Activated CD4-positive, alpha-beta T cell treated with anti-CD3 and anti-CD28 coated beads, Interleukin-2, amount 50 U/mL, for 1 hour (primary cell): Measurements from ENCODE around the gene CTXN3.

Experiments
- DNase-seq: peaks from one replicate; pipeline ENCODE4 v3.0.0-alpha.2; 2020

Gene CTXN3

DNA sequence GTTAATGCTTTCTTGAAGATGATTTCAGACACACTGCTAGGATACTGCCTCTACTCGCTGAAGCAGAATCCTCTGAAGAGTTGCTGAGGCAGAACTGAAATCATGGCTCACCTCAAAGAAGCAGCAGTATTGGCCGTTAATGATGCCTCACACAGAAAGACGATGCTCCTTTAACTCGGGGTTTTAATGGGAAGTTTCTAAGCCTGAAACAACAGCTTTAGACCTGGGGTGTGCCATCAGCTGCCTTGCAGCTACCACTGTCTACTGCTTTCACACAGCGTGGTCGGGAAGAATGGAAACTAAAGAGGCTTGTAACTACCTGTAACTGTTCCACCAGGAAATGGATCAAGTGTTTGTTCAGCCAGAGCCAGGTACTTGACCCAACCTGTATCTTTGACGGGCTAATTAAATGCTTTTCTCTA lies at the start of gene CTXN3:
TSS of gene CTXN3 (plus strand) at position 65 of the 422 bp plus-strand sequence. CDS start 8,440 bp downstream, outside the sequence.
- DNase-seq = no peak

DNA sequence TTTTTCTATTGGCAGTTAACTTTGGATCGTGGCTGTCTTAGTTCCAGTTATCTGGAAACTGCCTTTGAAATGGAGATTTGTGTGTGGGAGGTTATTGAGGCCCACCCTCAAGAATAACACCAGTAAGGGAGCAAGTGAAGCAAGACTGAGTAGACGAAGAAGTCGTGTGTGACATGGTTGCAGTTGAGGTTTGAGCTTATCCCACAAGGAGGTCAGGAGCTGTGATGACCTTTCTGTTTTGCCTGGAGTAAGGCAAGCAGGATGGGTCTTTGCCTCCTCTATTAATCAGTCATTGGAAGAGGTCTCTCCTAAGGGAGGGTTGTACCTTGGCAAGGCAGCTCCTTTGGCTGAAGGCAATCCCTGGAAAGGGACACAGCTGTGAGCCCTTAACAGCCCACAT lies 49.6 kb upstream of the CTXN3 start:
- DNase-seq = no peak

DNA sequence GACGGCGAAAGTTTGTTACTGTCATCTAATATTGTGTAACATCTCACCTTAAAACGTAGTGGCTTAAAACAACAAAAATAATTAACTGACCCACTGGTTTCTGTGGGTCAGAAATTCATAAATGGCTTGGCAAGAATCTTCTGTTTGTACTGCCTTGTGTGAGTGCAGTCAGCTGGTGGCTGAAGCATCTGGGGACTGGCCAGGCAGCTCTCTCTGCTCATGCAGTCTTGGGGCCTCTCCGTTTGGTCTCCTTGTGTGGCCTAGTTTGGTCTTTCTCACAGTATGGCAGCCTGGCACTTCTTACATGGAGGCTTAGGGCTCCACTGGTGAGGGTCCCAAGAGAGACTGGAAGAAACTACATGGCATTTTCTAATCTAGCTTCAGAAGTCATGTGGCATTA lies 49.0 kb upstream of the CTXN3 start:
- no peak for DNase-seq

DNA sequence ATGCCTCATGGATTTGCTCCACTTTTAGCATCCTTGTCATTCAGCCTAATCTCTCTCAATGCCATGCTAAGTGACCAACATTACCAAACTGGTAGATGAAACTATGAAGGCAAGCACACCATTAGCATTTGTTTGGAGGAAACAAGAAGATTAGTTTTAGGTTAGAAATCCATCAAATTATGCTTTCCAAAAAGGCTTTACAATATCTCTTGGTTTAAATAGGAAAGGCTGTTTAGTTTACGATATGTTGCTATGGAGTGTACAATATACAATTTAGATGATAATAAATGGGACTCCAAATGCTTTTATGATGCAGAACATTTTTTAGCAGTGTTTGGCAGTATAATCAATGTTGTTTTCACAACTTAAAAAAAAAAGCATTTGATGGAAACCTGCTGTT lies 47.8 kb upstream of the CTXN3 start:
- no peak for DNase-seq

DNA sequence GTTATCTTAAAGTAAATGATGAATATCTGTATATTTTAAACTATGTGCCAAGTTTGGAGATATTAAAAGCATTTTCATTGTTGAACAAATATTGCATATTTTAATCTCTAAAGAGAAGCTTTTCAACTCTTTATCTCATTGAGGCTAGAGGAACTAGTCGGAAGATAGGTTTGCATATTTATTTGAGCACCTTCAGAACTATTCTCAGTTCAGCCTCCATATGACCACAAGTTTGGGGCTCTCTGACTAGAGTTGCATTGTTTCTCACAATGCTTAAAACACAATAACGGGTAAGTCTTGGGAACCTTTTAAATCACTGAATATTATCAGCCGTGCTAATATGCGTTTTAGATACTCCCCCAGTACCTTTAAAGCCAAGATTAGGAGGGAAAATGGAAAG lies 47.3 kb upstream of the CTXN3 start:
- no peak for DNase-seq

DNA sequence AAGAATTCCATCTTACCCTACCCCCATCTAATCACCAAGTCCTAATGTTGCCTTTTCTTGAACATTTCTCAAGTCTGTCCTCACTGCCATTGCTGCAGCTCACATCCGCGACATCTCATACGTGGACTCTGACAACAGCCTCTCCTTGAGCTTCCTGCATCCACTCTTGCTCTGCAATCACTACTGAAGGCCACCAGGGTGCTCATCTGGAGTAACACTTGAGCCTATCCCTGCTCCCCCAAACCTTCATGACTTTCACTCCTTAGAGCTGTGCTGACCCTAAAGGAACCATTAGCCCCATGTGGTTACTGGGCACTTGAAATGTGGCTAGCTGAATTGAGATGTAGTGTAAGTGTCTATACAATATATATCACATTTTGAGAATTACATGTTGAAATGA lies 46.4 kb upstream of the CTXN3 start:
- DNase-seq = no peak

DNA sequence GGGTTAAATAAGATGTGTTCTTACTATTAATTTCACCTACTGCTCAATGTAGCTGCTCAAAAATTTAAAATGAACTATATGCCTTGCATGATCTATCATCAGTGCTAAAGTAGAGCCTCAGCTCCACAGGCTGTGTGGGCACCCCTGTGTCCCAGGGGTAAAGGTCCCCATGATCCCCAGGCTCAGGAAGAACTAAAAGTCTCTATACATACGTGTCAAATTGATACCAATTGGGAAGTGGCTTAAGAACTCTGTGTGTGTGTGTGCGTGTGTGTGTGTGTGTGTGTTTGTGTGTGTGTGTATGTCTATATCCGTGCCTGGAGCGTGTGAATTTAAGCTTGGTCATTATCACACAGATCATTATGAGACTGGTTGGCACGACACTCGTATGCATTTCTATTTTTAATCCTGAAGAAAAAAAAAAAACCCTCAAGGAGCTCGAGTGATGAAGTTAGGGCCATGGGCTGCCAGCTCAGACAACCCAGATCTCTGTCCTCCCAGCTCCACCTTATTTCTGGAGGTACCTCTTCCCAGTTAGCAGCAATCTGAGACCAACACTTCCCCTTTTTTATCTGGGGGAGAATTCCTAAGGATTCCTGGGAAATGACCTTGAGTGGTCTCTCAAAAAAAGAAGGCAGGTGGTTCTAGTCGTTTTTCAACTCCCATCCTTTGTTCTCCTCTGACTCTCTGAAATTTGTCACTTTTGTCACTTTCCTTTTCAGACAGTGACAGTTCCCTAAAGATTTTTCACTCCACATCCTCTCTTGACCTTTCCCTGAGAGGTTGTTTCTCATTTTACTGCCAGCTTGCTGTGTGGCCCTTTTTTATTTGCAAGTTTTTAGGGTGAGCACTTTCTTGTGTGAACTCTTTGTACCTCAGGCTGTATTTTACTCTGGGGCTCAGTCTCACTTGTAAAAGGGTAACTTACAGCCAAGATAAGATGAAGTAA lies 45.7 kb upstream of the CTXN3 start:
- DNase-seq = no peak

DNA sequence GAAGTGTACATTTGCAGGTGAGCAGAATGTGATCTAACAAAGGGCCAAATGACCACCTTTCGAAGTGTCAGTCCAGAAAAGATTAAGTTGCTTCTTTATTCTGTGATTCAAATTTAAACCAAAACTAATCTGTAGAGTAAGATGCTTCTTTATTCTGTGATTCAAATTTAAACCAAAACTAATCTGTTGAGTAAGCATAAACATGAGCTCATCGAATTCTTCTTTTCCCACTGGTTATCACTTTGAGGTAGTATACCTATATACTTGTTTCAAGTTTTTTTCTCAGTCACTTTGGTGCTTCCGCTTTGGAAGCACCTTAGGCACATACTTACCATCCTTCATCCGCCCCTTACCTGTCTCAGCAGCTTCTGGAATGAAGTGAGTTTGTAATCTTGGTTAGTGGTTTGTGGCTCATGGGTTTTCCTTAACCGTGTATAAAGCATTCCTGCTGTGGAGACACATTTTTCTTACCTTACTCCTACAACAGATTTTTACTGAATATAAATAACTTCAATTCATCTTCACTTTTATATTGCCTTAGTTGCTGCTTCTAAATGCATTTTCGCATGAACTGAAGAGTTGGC lies 40.7 kb upstream of the CTXN3 start:
- DNase-seq = no peak

DNA sequence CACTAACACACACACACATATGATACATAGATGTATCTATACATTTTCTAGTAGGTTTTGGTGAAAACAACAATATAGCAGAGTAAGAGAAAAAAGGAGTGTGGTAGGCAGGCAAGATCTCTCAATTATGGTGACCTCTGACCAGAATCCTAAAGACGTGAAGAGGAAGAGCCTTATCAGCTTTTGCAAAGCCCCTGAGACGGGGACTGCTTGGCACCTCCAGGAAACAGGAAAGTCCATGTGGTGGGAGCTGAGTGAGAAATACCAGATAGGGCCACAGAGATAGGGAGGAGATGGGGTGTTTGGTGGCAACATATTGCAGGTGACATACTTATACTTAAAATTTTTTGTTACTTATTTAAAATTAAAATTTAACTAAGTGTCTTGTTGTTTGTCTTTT lies 39.9 kb upstream of the CTXN3 start:
- no peak for DNase-seq

DNA sequence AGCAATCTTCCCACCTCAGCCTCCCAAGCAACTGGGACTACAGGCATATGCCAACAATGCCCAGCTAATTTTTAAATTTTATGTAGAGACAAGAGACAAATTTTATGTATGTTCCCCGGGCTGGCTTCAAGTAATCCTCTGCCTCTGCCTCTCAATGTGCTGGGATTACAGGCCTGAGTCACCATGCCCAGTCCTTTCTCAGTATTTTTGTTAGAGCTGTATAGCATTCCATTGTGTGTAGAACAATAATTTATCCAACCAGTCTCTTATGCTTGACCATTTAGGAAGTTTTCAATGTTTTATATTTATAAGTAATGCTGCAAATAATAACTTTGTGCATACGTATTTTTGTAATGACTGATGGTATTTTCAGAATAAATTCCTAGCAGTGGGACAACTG lies 38.9 kb upstream of the CTXN3 start:
- DNase-seq = no peak

DNA sequence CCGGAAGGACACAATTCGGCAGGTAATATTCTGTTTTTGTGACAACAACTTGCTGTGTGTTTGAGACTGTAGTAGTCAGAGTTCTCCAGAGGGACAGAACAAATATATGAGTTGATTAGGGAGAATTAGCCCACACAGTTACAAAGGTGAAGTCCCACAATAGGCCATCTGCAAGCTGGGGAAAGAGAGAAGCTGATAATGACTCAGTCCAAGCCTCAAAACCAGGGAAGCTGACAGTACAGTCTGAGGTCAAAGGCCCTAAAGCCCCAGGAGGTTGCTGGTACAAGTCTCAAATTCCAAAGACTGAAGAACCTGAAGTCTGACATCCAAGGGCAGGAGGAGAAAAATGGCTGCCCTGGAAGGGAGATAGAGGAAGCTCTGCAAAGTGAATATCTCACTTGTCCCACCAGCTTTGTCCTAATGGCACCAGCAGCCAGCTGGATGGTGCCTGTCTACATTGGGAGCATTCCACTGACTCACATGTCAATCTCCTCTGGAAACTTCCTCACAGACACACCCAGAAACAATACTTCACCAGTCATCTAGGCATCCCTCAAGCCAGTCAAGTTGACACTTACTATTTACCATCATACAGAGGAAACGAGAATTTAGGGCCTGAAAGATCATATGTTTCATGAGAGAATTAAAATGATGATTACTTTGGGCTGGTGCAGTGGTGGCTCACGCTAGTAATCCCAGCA lies 36.3 kb upstream of the CTXN3 start:
- no peak for DNase-seq

DNA sequence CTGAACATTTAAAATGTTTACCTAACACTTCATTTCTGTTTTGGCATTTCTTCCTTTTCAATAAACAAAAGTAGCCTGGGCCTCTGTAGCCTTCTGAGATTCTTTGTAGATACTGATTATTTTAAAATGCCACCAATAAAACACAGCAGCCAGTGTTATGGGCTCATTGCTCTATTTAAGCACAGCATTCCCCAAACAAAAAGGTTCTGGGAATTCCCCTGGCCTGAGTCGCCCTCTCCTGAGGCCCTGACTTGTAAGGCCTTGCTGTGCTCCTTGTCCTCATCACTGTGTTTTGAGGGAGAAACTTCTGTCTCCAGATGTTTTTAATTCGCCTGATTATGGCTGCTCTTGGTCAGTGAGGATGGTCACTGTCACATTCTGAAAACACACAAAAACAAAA lies 33.0 kb upstream of the CTXN3 start:
- no peak for DNase-seq

DNA sequence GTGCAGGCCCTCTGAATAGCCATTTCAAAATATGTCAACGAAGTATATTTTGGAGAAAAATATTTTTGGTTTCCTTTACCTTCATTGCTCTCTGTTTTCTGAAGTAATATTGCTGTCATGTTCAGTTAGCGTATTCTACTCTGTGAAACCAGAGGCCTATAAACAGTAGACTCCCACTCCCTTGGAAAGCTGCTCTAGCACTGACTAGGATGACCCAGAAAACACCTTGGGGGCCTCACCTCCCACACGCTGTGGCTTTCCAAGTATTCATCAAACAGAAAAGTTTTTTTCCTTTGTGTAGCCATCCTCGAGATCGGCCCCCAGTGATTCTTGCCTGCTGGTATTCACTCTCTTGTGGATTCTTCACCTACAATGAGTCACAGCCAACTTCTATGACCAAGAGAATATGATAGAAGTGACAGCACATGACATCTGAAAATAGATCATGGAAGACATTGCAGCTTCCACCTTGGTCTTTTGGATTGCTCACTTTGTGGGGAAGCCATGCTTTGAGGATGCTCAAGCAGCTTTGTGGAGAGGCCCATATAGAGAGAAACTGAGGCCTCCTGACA lies 28.9 kb upstream of the CTXN3 start:
- no peak for DNase-seq

DNA sequence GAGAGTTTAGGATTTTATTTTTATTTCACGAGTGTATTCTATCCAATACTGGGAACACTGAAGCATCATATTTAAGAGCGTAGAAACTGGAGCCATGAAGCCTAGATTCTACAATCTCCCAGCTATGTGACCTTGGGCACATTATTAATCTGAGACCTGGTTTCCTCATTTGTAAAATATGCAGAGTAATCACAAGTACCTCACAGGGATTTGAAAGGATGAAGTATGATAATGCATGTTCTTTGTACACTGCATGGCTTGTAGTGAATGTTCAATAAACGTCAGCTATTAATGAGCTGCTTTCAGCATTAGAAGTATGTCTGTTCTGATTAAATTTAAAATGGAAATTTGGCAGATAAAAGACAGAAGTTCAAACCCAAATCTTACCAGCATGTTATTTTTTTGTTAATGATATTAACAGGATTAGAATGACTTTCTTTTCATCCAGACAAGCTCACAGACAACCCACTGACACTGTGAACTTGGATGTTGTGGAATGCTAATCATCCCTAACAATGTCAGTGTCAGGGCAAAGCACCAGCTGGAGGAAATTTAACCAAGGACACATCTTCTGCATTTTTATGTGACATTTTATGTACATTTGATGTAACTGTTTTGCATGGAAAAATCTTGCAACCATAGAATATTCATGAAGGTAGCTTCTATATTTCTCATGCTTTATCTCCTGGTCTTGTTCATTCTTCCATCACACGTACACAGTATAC lies 27.1 kb upstream of the CTXN3 start:
- no peak for DNase-seq

DNA sequence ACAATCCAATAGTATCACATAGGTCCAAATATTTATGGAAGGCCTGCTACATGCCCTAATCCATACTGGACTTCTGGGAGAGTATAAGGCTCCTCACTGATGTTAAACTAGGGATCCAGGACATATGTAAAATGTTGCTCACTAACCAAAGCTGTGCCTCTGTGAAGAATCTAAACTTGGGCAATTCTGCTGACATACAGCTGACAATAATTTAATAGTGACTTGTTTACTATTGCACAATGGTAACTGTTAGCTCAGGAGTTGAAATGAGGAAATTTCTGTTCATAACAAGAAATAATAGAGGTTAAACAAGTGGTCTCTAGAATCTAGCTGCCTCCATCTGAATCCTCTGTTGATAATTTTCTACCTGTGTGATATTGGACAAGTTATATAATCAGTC lies 14.9 kb upstream of the CTXN3 start:
- no peak for DNase-seq

DNA sequence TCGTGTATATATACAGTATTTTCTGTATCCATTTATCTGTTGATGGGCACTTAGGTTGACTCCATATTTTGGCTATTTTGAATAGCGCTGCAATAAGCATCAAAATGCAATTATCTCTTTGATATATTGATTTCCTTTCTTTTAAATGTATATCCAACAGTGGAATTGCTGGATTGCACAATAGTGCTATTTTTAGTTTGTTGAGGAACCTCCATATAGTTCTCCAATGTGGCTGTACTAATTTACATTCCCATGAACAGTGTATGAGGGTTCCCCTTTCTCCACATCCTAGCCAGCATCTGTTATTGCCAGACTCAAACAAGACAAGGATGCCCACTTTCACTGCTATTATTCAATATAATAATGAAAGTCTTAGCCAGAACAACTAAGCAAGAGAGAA lies 9.1 kb upstream of the CTXN3 start:
- DNase-seq = no peak

DNA sequence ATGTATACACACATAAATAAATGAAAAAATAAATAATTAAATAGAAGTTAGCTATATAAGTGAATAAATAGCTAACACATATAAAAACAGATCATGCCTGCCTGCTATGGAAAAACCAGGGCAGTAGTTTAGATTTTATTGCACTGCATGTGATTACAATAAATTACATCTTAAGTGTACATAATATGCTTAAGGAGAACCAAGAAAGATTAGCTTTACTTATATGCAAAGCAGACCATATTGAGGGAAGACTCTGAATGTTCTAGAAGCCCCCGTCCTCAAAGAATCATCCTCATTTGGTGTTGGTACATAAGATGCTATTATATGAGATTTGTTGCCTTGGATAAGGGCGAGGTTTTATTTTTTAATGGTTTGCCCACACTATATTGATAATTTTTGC lies 5.9 kb upstream of the CTXN3 start:
- DNase-seq = no peak

DNA sequence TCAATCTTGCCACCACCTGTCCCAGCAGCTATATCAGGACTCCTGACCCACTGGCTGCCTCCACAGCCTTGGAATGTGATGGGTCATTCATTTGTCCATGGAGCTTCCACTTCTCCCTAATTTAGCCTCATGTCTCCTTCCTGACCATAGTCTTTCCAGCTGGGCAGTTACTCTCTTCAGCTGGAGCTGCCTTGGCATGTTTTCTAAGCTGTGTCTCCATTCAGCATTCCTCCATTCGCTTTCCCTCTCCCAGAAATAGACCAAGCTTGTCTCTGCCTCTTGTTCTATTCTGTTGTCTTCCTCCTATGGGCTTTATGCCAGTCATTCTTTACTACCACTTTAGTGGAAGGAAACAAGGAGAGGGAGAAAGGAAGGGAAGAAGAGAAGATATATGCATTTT lies 5.3 kb upstream of the CTXN3 start:
- DNase-seq = no peak

DNA sequence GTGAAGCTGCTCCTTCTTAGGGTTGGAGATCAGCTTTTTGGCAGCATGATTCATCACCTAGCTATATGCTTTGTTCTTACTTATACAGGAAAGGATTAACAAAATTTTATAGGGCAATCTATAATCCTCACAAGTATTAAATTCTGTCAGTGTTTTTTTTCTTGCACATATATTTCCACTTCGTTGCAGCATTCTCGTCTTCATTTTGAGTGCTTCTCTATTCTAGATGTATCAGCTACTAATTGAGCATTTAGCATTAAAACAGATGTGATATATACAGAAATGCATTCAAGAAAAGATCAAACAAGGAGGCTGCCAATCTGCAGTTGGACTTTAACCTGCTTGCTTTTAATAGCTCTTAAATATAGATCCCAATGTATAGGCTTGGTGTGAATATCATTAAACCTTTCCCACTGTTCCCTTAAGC lies 3.6 kb upstream of the CTXN3 start:
- DNase-seq = no peak

DNA sequence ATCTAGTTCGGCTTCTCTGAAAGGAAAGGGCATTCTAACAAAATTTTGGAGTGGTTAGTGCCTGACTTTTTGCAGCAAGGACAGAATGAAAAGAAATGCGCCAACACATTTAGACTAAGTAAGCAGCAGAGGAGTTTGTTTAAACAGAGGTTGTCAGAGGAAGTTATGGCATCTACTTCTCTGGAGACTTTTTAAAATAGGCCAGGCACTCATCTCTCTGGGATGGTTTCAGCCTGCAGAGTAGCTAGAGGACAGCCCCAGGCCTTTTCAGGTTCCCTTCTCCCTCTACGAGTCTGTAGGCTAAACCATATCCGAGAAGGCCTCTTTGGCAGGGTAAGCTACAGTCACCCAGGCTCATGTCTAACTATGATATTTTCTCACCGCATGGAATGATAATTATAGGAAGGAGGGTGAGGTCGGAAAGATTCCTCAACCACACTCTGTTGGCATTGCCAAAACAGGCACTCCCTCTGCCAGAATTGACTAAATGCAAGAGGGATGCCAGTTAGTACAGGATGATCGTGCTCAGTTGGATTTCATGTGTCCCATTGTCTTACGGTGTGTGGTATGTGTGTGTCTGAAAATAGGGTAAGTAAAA lies 1.4 kb upstream of the CTXN3 start:
- no peak for DNase-seq

DNA sequence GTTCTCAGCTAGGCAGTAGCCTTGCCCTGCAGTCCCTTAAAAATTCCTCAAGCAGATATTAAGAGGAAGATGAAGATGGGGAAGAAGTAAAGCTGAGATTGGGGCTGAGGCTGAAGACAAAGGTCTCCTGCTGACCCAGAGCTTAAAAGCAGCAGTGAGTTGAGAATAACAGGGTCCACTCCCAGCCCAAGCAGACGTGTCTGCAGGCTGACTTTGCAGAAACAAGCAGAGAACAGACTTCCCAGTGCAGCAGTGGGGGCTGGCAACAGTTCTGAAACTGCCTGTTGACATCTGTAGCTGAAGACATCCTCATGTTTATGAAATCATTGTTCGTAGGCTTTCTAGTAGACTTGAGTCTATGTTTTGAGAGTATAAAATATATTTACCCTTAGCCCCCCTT lies 1.1 kb downstream of the CTXN3 start:
- DNase-seq = no peak

DNA sequence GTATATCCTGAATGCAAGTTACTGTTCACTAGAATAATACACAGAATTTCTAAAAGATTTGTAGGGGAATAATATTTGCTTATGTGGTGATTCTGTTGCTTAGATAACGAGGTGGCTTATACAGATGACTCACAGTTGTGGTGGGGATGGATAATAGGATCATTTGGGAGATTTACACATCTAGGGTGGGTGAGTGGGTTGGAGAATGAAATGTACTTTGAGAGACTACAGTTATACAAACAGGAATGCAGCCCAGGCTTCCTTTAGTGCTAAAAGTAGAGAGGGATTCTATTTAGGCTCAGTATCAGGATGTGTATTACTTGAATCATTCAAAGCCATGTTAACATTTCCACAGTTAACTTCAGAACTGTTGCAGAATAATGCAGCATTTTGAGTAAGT lies 1.8 kb downstream of the CTXN3 start:
- no peak for DNase-seq
